Measurements from ENCODE around the gene ATP11A.

DNA sequence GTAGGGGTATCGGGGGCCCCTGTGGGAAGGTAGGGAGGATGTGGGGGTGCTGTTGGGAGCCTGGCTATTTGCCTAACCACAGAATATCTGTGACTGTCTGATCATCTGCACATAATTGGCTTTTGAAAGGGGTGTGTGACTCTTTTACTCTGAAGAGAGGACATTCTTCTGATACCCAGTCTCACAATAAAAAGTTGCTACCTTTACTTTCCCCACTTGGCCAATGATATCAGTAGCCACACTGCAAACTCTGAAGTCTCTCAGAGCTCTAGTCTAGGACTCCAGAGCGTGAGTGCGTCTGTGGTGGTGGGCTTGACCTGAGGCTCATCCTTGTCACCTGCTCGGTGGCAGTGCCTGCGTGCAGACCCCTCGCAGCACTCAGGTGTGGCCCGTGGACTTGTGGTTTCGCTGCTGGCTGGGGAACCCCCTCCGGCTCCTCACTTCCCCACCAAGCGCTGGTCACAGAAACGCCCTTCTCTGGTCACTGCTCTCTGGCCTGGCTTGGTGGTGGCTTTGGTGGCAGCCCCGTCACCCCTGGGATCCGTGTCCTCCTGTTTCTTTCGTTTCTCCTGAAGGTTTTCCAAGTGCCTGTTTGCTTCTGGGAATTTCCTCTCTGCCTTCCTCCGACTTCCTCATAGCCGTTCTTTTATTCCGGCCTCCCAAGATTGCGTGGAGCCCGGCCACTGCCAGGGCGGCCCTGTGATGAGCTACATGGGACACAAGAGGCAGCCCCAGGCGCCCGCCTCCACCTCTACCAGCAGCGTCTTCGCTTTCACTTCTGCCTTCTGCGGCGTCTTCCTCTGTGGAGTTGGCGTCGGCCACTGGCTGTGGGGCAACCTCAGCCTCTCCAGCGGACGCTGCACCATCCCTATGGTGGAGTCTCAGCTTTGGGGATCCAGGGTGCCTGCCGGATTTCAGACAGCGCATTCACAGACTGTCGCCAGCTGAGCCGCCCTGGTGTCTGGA lies 78.0 kb downstream of the ATP11A start:
- TF ChIP-seq EZH2phosphoT487 (IDR thresholded peaks at IDR 0.05; ENCODE audit: insufficient read depth, low read depth) (no peak), EZH2 (IDR thresholded peaks at IDR 0.05; ENCODE audit: insufficient read depth, poor library complexity, severe bottlenecking) (no peak)
